Measurements from ENCODE around the gene NQO1.

GRCh38 chr16:69754143-69754468, 27.7 kb upstream of the NQO1 start:
- TF ChIP-seq CTCF (conservative IDR thresholded peaks at IDR 0.05 in 1 of 2, IDR thresholded peaks at IDR 0.05 in 1 of 2; ENCODE audit: extremely low read depth in 1 of 2, insufficient read depth in 1 of 2, low read depth in 1 of 2, low read length in 2 of 2) (no peak), EZH2 (IDR thresholded peaks at IDR 0.05; ENCODE audit: borderline replicate concordance, low read length) (no peak)
